Stimulated activated CD4-positive, alpha-beta T cell treated with anti-CD3 and anti-CD28 coated beads, Interleukin-4, amount 100 ng/mL, for 4 hours (primary cell): Measurements from ENCODE around the gene MBNL3.

Experiments used
- DNase-seq, 2 experiments: peaks; one replicate each; pipeline ENCODE4 v3.0.0-alpha.2; 2020

MBNL3 gene

DNA sequence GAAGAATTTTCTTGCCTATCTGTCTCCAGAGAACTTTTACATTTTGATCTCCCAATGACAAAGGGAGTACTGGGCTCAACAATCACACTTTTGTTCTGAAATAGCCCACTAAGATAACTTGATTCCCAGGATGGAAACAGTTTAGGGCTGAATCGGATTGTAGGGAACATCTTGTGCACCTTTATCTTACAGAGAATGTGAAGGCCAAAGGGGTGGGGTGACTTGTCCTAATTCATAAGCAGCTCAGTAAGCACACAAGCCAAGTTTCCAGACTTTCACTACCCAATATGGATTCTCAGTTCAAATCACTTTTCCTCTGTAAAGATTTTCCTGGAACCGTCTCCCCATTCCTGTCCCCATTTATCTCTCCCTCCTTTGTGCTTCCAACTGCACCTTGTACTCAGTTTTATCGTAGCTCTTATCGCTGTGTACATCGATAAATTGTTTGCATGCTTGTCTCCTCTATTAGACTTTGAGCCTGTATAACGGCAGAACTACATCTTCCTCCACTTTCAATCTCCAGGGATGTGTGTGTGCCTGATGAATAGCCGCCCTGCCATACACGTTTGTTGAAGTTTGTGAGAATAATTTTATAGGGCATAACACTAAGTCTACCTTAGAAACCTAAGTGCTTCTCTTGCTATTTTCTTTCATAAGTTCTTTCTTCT, 77.4 kb downstream of the MBNL3 start:
- no peak for DNase-seq

DNA sequence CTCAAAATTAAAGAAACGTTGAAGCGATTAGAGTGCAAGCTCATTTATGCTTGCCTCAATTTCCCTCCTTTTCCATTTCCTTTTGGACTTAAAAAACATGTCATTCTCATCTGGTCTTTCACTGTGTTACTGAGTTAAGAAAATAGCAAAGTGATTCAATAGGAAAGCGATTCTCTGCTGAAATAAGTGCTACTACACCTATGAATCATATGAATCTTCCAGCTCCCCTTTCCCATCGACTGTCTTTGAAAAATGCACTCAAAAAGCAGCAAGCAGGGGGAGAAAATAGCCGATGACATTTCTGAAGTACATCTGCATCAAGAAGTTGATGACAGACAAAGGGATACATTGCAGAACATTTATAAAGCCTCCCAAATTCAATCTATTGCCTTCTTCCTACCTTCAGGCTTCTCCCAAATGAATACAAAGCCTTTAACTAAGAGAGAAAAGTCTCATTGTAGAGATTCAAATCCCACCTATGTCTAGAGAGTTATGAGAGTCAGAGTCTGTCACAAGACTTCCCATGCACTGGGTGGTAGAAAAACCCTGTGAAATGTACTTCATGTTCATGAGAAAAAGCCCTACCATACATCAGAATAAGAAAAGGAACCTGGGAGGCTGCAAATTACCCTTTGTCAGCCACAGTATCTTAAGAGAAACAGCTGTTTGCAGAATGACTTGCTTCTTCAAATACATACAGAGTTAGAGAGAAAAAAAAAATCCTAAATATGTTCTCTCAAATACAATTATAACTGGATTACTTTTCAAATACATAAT, 78.9 kb downstream of the MBNL3 start:
- no peak for DNase-seq

DNA sequence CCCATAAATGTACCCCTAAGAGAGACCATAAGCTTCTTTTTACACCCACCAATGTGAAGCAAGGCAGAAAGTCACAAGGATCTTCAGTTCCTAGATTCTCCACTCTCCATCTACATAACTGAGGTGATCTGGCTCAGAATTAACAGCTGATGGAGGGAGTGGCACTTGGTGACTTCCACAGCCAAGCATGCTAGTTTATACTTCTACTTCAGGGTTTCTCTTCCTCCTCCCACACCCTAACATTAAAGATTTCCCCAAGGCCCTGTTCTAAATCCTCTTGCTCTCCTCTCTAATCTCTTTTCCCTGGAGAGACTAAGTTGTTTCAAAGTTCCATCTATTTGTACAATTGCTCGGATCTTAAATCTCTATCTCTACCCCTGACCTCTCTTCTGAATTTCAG, 81.1 kb downstream of the MBNL3 start:
- no peak for DNase-seq

DNA sequence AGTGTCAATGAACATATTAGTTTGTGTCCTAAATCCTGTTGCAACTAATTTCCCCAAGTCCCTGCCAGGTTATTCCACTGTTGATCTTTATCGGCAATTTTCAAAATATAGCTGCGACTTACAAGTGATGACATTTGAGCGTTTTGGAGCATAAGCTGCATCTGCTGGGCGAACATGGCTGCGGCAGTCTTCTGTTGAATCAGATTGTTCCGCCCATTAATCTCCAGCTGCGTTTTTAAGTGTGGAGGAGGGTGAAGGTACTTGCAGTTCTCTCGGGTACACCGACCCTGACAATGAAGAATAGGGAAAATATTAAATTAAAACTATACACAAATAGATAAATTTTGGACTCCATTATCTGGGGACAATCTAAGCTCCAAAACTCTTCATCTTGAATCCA, 82.7 kb downstream of the MBNL3 start:
- no peak for DNase-seq

DNA sequence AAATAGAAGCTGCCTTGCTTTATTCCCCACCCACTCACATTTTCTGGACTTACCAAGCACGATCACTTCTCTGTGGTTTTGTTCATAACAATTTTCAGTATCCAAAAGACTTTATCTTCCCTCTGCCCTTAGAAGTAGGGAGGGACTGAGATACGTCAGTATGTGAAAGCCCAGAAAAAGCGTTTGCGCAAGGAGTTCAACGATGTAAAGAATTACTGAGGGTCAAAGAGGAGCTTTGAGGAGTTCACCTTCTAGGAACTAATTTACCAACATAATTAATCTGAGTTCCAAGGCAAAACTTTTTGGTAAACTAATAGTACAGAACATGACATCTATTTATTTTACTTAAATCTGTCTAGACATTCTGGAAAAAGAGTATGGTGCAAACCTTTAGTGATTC, 84.6 kb downstream of the MBNL3 start:
- no peak for DNase-seq

DNA sequence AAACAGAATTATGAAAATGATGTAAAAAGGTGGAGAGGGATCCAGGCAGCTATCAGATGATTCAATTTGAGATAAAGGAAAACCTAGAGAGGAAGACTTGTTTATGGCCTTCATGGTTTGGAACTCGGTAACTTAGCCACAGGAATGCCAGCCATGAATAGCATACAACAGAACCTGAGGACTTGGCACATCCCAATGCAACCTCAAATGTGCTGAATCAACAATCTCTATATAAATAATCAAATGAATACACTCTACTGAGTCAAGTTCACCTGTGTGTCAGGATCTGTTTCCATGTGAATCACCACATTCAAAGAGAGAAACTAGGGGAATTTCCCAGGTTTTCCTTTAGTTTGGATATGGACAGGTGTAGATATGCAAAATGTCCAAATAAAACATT, 86.9 kb downstream of the MBNL3 start:
- DNase-seq = no peak

DNA sequence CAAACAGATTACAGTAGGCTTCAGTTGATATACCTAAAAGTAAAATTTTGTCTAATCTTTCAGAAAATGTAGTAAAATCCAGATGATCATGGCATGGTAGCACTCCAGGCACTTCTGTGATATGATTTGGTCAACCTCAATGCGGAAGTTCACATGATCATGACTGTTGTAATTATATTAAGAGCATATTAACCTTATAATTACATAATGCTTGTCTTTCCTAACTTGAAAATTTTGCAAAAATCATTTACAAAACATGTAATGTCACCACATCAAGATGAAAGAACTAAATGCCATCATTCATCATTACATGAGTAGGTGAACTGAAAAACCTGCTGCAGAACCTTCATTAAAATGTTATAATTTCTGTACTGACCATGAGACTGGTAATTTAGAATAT, 88.1 kb downstream of the MBNL3 start:
- no peak for DNase-seq

DNA sequence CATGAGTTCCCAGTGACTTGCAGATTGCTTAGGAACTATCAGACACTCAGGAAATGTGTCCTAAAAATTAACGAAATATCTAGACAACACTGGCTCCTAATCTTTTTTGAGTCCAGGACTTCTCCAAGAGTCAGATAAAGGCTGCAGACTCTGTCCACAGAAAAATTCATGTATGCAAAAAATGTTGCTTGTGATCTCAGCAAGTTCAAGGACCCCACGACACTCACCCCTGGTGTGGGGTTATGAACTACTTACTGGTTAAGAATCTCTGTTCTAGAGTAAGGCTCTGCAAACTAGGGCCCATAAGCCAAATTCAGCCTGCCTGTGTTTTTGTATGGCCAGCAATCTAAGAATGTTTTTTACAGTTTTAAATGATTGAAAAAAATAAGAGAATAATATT, 93.2 kb downstream of the MBNL3 start:
- DNase-seq = no peak

DNA sequence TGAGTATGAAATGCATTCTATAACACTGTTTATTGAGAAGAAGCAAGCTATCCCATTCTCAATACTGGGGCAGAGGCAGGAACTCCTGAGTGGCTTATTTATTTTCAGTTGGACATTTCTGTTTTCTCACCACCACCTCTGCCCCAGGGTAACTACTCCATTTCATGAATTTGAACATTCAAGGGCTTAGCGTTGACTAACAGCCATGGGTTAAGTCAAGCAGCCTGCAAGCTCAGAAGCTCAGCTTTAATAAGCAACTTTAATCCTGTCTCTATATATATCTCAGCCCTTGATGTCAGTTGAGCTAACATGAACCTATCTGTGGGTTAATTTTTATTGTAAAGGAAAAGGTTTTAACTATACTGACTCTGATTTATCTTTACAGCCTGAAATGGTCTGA, 93.8 kb downstream of the MBNL3 start:
- no peak for DNase-seq

DNA sequence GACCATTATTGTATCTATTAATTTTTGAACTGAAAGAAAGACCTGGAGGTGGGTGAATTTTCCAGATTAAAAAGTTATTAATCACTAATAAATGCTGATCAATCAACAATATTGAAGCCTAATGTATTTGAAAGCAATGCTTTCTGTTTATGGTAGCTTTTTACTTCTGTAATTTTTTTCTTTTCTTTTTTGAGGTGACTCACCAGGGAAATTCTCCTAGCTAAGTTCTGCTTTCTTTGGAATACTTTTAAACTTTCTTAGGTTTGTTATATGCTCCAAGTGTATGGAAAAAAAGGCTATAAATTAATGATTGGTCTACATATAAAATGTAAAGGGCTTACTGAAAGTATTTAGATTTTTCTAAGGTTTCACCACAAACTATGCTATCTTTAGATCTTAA, 94.2 kb downstream of the MBNL3 start:
- DNase-seq = no peak

DNA sequence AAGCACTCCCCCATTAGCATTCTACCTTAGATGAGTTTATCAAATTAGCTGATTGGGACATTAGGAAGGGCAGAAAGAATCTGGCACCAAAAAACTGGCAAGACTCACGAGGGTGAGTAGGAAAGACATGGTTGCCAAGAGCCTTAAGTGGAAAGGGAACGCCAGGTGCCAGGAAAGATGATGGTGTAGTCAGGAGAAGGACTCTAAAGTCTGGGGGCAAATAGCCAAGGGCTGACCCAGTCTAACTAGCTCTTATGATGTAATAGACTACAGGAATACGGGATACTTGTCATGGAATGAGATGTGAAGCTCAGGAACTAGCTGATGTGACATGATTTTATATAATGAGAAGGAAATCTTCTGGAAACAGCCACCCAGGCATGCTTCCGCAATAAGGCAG, 94.8 kb downstream of the MBNL3 start:
- DNase-seq = no peak

DNA sequence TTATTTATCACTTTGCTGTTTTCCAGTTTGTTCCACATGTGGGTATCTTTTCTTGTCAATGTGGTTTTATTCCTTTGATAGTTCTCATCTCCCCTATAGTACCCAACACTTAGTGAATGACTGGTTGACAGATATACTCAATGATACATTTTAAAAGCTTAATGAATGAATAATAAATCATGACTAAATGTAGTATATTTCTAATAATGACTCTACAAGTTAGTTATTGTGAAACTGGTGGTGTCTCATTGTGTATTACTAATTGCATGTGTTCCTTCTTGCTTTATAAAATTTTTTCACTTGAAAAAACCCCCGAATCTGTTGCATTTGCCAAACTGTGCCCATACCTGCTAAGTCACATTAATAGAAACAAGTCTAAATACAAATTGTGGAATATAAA, 95.4 kb downstream of the MBNL3 start:
- DNase-seq = no peak

DNA sequence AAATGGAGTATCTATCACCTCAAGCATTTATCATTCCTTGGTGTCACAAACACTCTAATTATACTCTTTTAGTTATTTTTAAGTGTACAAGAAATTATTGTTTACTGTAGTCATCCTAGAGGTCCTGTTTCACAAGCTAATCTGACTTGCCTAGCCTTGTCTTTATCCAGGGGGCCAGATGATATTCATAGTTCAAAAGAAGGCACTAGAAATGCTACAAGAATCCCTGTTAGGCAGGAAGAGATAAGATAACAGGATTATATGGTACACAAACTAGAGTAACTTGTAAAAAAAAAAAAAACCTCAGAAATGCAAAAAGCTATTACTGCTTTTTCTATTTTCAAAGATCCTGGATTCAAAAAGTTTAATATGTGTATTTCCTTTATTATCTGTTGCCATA, 95.8 kb downstream of the MBNL3 start:
- no peak for DNase-seq

DNA sequence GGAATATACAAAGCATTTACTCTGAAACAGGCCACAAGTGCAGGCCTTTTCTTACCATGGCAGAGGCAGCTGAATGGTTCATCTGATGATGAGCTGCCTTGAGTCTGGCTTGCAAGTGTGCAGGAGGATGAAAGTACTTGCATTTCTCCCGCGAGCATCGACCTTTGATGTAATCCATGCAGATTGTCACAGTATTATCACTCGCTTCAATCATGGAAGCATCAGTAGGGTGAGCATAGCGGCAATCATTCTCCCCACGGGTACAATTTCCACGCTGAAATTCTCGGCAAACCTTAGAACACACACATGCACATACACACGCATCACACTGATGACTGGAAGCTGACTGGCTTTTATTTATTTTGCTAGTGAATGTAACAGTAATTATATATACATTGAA, 98.0 kb downstream of the MBNL3 start:
- DNase-seq = no peak

DNA sequence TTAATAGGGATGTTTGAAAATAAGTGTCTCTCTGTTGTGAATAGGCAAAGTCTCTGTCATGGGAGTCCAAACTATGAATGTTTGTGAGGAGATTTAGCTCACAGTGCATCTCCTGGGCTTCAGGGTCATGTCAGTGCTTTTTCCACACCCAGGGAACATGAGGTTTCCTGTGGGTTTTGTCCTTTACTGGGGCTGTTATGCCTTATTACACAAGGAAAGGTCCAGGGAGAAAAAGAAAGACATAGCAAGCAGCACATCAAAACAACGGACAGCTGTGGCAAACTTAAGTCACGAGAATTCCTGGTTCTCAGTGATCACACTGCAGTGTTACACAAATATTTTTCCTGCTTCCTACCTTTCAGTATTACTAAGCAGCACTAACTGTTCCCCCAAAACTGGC, 99.4 kb downstream of the MBNL3 start:
- no peak for DNase-seq

DNA sequence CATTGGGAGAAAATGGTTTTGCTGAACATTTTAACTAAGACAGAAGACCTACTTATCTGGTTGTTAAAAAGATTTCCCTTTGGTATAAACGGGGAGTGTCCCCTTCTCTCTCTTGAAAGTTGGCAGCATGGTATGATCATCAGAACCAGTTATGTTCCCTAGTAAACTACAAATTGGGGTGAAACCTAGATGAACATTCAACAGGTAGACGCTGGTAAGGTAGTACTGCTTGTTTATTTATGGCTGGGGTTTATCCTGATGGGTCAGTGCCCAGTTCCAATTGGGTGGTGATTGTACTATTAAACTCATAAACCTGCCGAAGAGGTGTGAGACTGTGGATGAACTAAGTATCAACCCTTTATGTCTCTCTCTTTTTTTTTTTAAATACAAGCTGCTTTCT, 100.5 kb downstream of the MBNL3 start:
- no peak for DNase-seq

DNA sequence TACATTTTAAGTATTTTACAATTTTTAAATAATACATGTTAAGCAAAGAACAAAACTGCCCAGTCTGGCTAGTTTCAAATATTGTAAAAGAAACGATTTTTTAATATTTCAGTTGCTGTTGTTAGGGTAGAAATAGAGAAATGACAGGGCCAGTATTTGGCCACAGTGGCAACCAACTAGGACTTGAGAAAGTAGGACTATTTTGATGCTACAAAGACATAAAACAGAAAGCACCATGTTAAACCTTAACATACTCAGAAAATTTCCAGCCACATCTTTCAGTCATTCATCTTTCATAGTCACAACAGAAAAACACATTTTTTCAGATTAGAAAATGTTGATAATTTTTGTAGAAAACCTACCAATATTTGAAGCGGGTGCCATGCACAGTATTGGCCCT, 104.5 kb downstream of the MBNL3 start:
- DNase-seq = no peak

DNA sequence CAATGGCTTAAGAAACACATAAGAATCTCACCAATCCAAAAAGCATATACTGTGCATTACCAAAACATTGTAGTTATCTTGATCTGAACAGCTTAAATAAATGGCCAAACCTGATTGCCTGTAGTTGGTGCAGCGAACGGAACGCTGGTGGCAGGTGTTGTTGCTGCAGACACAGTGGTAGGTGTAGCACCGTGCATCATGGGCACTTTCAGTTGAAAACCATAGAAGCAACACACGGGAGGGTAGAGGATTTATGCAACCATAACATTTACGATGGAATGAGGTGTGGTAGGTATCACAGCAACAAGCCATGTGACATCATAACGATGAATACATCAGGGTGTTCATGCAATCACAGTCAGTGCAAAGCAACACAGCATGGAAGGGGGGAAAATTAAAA, 106.8 kb downstream of the MBNL3 start:
- DNase-seq = no peak

DNA sequence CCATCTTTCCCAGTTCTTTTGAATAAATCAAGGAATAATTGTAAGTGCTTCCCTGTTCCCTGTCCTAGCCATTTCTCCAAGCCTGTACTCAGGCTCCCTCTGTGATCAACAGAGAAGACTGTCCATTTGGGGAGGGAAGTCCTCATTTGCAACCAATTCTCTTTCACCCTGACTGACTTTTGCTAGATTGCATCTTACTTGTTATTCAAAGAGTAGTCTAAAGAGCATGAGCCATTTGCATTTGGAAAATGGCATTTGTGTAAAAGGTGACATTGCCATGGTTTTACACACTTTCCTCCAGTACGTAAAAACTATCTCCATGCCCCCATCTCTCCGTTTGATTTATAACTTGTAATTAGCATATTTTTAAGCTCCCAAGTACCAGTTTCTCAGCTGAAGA, 110.6 kb downstream of the MBNL3 start:
- DNase-seq = no peak

DNA sequence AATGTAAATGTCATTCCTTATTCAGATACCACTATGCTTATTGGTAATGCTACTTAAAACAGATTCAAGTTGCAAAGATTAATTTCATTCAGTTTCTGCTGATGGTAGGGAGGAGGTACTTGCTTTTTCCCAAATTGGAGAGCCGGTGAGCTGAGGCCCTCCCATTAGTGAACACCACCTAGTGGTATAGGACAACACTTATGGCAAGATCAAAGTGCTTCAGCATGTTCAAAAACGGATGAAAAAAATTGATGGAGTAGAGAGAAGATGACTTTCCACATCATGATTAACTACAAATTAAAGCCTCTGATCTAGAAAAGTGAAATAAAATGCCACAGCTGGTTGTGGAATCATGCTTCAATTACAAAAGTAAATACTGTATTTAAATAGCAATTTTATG, 112.9 kb downstream of the MBNL3 start:
- no peak for DNase-seq

DNA sequence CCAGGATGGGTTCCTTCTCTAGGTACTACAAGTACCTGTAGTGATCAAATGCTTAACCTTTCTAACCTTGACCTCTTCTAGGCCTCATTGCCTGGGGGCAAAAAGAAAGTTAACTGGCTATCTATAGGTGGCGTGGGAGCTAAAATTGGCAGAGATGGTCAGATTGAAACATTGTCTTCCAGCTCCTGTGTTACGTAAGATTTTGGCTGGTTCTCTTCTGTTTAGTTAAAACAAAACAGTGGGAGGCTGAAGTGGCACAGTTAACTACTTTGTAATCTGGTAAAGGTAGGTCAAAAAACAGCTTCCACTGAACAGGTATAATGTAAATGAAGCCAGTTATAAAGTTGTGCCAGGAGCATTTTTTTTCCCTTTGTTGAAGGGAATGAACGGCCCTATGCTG, 115.2 kb downstream of the MBNL3 start:
- no peak for DNase-seq

DNA sequence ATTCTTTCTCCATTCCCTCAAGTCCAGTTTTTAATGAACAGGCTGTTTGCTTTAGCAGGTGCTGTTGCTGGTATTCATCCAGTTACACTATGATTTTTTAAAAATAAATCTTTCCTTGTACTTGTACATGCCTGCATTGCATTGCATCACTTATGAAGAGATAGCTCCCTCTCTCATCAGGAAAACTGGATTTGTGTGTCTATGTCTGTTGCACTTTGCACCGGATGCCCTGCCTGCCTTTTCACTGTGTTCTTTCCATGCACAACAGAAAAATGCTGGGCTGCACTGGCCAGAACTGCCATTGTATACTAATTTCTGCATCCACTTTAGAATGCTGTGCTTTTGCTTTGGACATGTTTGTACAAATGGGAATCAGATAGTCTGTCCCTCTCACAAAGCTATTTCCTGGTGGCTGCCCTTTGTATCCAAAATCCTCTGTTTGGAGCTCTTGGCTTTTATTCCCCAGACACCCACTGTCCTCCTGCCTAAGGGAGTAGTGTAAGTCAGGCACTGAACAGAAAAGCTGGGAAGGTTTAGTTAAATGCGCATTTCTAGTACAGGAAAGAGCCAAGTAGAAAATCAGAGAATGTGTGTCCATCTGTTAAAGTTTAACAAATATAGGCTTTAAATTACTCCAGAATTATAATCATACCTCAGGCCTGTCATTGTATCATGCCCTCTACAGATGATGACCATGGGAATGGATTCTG, 119.1 kb downstream of the MBNL3 start:
- no peak for DNase-seq

DNA sequence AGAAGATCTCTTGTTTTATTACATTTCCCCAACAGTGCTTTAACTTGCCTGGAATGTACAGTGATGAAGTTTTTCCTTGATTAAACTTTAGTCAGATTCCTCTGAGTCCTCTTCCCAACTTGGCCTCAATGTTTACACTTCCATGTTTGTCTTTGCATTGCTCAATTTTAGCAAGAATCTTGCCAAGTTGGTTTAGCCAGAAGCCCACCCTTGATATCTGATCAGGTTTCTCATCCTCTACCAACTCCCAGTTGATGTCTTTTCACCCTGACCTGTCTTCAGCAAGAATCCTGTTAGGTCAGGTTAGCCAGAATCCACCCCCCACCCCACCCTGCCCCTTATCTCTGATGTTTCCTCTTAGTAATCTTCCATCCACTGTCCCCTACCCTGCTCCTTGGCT, 120.9 kb downstream of the MBNL3 start:
- no peak for DNase-seq

DNA sequence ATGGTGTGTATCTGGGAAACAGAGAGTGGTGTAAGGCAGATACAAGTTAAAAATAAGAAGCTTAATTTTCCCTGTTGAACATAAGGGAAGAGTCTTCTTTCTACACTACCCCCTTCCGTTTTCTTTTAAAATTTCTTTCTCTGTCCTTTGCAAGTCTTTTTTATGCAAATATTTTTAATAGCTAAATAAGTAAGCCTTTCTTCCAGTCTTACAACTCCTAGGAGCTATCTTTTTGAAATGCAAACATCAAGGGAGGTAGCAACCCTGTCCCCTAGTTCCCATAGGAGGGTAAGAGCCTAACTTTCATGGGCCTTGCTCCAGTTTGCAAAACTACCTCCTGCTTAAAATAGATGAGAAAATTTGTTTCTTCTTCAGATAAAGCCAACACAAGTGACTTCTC, 121.5 kb downstream of the MBNL3 start:
- DNase-seq = no peak
